HG03457 (cell line): ENCODE results near the gene IPO5.

ENCODE experiments used
- ATAC-seq: cut with Tn5 transposase; IDR thresholded peaks from one replicate; pipeline ENCODE4 v1.9.1; 2021; ENCODE audit warnings: moderate number of reproducible peaks; ENCODE audit not compliant: unreplicated experiment

IPO5 gene

DNA sequence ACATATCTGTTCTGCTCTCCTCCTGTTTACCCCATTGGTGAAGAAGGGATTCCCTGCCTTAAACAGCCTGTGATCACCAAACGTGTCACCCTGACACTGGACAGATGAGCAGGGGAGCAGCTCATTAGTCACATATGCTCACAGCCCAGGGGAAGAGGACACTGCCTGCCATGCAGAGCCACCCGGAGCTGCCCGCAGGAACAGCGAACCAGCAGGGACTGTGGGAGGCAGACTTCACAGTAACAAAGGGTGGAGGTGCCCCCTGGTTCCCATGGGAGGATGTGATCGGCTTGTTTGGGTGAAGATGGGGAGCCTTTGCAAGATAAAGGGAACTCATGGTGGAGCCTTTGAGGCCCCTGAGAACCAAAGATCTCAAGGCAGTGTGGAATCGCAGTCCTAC, 100.8 kb downstream of the IPO5 start:
- no peak for ATAC-seq

DNA sequence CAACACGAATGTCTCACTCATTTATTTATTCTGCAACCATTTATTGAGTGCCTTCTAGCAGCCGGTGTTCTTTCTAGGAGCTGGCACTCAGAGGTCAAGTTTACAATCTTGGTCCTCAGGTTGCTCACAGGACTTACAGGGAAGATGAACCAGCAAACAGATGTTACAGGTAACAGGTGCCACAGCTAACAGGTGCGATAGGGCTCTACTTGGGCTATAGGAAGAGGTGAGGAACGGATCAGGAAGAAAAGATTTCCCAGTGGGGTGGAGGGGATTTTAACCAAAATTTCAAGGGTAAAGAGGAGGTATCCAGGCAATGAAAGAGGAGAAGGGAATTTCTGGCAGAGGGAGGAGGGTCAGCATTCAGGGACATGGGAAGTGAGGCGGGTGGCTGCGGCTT, 102.1 kb downstream of the IPO5 start:
- ATAC-seq: no peak

DNA sequence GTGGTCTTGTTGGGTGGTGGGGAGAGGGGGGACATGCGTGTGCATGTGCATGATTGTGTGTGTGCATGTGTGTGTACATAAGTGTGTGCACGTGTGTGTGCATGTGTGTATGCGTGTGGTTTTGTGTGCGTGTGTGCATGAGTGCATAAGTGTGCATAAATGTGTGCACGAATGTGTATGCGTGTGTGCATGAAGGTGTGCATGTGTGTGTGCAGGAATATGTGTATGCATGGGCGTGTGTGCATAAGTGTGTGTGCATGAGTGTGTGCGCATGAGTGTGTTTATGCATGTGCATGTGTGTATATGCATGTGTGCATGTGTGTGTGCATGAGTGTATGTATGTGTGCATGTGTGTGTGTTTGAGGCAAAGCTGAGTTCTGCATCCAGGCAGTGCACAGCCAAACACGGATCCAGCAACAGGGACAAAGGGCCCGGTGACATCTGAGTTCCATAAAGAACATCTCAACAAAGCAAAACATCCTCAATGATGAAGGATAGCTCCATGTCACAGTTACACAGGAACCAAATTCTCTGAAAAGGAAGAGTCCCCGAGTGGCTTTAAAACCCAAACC, 103.5 kb downstream of the IPO5 start:
- no peak for ATAC-seq

DNA sequence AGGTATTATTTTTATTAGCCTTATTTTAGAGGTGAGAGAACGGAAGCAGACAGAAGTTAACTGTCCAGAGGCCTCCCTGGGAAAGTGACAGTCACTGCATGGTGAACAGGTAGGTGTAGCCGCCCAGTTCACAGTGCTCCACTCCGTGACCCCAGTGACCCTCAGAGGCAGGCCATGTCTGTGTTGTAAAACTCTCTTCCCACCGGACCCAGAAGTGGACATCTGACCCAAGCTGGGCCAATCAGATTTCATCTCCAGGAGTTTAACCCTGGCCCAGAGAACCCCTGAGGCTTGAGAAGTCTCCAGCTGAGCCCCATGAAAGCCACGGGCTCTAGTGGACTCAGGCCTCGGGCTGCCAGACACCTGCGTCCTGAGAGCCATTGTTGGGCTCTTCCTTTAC, 105.8 kb downstream of the IPO5 start:
- no peak for ATAC-seq

DNA sequence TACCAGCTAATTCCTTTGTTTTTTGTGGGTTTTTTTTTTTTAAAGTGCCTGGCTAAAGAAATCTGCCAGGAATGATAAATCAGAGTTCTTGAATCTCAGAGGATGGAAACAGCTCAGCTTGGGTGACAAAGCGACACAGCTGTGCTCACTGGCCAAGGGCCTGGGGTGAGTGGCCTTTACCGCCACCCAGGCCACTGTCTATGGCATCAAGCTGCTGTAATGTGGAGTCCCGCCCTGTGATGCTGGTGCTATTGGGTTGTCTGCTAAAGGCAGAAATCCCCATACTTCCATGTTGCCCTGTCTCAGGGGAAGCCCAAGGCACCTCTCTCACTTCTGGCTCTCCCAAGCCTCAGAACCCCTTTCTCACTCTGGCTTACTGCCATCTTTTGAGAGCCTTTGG, 106.8 kb downstream of the IPO5 start:
- ATAC-seq: no peak

DNA sequence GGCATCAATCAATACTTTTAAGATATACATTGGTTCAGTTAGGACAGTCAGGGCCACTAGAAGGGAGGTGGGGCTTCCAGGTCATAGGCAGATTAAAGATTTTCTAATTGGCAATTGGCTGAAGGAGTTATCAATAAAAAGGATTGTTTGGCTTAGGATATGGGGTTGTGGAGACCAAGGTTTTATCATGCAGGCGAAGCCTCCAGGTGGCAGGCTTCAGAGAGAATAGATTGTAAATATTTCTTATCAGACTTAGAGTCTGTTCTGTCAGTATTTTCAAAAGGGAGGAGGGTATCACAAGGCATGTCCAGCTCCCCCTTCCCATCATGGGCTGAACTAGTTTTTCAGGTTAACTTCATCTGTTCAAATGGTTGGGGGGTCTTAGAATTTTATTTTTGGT, 112.0 kb downstream of the IPO5 start:
- ATAC-seq: no peak

DNA sequence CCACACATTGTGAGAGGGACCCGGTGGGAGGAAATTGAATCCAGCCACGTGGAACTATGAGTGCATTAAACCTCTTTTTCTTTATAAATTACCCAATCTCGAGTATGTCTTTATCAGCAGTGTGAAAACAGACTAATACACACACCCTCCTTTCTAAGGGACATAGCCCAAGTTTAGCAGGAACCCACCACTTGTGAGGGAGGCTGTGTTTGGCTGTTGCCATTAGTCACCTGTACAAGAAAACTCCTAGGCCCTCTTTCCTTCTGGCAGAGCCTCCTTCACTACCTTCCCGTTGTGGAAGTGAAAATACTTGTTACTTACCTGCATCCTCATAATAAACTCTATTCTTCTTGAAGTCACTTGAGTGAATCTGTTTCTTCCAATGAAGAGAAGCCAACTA, 113.2 kb downstream of the IPO5 start:
- ATAC-seq: no peak

DNA sequence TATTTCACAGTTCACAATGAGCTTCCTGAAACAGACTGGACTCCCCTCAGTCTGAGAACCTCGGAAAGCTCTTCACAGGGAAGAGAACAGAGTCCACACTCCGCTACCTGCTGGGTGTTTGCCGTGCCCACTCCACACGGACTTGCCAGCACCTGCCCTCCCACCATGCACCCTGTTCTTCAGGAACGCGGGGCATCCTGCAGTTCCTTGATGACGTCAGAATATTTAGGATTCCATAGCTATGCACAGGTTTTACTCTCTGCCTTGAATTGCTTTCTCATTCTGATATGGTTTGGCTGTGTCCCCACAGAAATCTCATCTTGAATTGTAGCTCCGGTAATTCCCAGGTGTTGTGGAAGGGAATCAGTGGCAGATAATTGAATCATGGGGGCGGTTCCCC, 115.0 kb downstream of the IPO5 start:
- no peak for ATAC-seq

DNA sequence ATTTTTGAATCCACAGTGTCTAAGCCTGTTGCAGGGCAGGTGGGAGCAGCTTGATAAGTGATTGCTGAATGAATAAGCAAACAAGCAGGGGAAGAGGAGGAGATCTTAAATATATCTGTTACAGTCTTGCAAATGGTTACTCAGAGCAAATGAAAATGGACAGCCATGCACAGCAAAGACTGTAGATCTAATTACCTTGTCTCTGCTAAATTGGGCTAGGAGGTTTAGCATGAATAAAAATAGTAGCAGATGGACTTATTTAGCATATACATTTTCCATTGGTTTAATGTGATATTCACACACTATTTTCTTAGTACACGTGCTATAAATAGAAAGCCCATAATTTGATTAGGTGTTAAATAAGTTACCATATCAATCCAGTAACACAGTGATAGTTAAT, 116.5 kb downstream of the IPO5 start:
- no peak for ATAC-seq

DNA sequence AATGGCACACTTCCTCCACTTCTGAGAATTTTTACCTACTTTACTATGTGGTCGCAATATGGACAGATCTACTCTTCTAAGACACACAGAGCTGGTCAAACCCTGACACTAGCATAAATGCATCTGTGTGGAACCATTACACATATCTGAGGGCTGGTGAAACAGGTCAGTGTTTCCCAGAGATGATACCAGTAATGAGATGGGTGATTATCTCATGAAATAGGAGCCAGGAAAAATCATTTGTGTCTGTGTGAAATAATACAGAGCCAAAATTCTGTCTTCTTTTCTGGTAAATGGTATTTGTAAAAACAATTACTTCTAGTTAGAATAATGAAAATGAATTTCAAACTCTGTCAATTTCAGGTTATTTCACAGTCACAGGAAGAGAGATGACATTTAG, 117.8 kb downstream of the IPO5 start:
- ATAC-seq: no peak

DNA sequence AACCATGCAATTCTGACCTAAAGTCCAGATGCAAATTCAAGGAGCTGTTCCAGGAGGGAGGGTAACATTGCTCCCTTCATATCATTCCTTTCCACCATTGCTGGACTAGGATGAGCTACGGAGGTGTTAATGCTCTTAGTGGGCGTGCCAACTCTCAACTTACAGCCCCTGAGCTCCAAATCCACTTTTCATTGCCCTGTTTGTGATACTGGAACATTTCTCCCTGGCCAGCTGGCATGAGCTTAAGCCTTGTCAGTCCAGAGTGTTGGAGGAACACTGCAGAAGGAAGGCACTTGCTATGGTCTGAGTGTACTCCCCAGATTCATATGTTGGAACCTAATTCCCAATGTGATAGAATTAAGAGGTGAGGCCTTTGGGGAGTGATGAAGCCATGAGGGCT, 119.0 kb downstream of the IPO5 start:
- no peak for ATAC-seq
